Measurements from ENCODE around the gene RCOR1.

Gene RCOR1

GRCh38 chr14:102570334-102570995 is 22.0 kb upstream of the RCOR1 start:
- TF ChIP-seq SIN3A (IDR thresholded peaks at IDR 0.05; ENCODE audit: borderline replicate concordance, insufficient read depth, low read length) (no peak), FOXP2 (optimal IDR thresholded peaks at IDR 0.05; ENCODE audit: borderline replicate concordance, extremely low read depth, extremely low read length, insufficient read depth) (no peak), TAF1 (IDR thresholded peaks at IDR 0.05; ENCODE audit: borderline replicate concordance, insufficient read depth, low read length) (no peak), REST (IDR thresholded peaks at IDR 0.05; ENCODE audit: insufficient read depth in 1 of 2, low read depth in 2 of 2, low read length in 2 of 2) (no peak), POLR2AphosphoS5 (IDR thresholded peaks at IDR 0.05; ENCODE audit: low read depth, low read length) (no peak)

GRCh38 chr14:102571043-102571442 is 21.4 kb upstream of the RCOR1 start:
- TF ChIP-seq REST (IDR thresholded peaks at IDR 0.05; ENCODE audit: insufficient read depth in 1 of 2, low read depth in 2 of 2, low read length in 2 of 2) (no peak), SIN3A (IDR thresholded peaks at IDR 0.05; ENCODE audit: borderline replicate concordance, insufficient read depth, low read length) (no peak), TAF1 (IDR thresholded peaks at IDR 0.05; ENCODE audit: borderline replicate concordance, insufficient read depth, low read length) (no peak), POLR2AphosphoS5 (IDR thresholded peaks at IDR 0.05; ENCODE audit: low read depth, low read length) (no peak), FOXP2 (optimal IDR thresholded peaks at IDR 0.05; ENCODE audit: borderline replicate concordance, extremely low read depth, extremely low read length, insufficient read depth) (no peak)

- TF ChIP-seq REST (IDR thresholded peaks at IDR 0.05; ENCODE audit: insufficient read depth in 1 of 2, low read depth in 2 of 2, low read length in 2 of 2) (no peak), POLR2AphosphoS5 (IDR thresholded peaks at IDR 0.05; ENCODE audit: low read depth, low read length) (no peak), TAF1 (IDR thresholded peaks at IDR 0.05; ENCODE audit: borderline replicate concordance, insufficient read depth, low read length) (no peak), SIN3A (IDR thresholded peaks at IDR 0.05; ENCODE audit: borderline replicate concordance, insufficient read depth, low read length) (no peak), FOXP2 (optimal IDR thresholded peaks at IDR 0.05; ENCODE audit: borderline replicate concordance, extremely low read depth, extremely low read length, insufficient read depth) (no peak)
Observed at GRCh38 chr14:102571478-102572042, 20.9 kb upstream of the RCOR1 start.

- TF ChIP-seq TAF1 (IDR thresholded peaks at IDR 0.05; ENCODE audit: borderline replicate concordance, insufficient read depth, low read length): no peak
- no peak for TF ChIP-seq SIN3A (IDR thresholded peaks at IDR 0.05; ENCODE audit: borderline replicate concordance, insufficient read depth, low read length)
Observed at GRCh38 chr14:102573591-102574046, 18.8 kb upstream of the RCOR1 start.

GRCh38 chr14:102574281-102575159 is 17.9 kb upstream of the RCOR1 start:
- TF ChIP-seq SIN3A (IDR thresholded peaks at IDR 0.05; ENCODE audit: borderline replicate concordance, insufficient read depth, low read length) (no peak), REST (IDR thresholded peaks at IDR 0.05; ENCODE audit: insufficient read depth in 1 of 2, low read depth in 2 of 2, low read length in 2 of 2) (no peak), TAF1 (IDR thresholded peaks at IDR 0.05; ENCODE audit: borderline replicate concordance, insufficient read depth, low read length) (no peak), POLR2AphosphoS5 (IDR thresholded peaks at IDR 0.05; ENCODE audit: low read depth, low read length) (no peak), FOXP2 (optimal IDR thresholded peaks at IDR 0.05; ENCODE audit: borderline replicate concordance, extremely low read depth, extremely low read length, insufficient read depth) (no peak)
